Dermis microvascular lymphatic vessel endothelial cell (primary cell): ENCODE results near the gene PI4KA. TPM values are rescaled to one million over a fixed set of nuclear protein-coding genes. Genes with fewer than 3 reads are reported as not detected.
A peak's percentile ranks its signal among the peaks of the same experiment; 100 is the strongest.
"Not testable (repeated sequence)": the region's sequence is repeated elsewhere in the genome, so short reads cannot be mapped to it uniquely, and the experiment has no call there.

Source experiments
- DNase-seq, 2 donors: peaks; one replicate each; pipeline versions ENCODE4 v3.0.0 to v3.0.0-alpha.2; 2010; ENCODE audit warnings: low read depth in 2 of 2
- total RNA-seq: library from RNA; depleted of rRNA; stranded (reverse); fragments of >200 nt; gene quantifications from 2 replicates; pipeline ENCODE4 v1.2.1, GENCODE V29; 2014

PI4KA gene
- total RNA-seq, 1 donor from 2014 or later, result 19.8 TPM

DNA sequence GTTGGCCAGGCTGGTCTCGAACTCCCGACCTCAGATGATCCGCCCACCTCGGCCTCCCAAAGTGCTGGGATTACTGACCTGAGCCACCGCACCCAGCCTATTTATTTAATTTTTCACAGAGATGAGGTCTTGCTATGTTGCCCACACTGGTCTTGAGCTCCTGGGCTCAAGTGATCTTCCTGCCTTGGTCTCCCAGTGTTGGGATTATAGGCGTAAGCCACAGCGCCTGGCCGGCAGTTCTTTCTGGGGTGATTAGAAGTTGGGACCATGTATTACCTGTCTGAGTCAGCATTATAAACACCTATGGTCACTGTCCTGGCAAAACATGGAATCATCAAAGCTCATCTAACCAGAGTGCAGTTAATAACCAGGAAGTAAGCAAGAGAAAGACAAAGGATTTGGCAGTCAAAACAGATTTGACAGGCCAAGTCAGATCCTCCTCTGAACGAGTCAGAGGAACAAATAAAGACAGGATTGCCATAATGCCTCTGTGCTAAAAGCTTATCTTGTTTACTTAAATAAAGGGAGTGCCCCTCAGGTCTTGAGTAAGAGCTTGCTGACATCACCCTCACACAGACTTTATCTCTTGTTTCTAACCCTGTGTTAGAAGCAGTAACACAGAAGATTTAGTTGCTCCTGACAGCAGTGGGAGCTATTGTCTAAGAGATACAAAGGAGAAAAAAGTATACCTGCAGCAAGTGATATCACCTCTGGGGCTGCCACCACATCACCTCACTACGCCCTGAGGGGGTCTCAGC is 81.0 kb downstream of the PI4KA start:
- peak; percentile 78 to 82 for DNase-seq

DNA sequence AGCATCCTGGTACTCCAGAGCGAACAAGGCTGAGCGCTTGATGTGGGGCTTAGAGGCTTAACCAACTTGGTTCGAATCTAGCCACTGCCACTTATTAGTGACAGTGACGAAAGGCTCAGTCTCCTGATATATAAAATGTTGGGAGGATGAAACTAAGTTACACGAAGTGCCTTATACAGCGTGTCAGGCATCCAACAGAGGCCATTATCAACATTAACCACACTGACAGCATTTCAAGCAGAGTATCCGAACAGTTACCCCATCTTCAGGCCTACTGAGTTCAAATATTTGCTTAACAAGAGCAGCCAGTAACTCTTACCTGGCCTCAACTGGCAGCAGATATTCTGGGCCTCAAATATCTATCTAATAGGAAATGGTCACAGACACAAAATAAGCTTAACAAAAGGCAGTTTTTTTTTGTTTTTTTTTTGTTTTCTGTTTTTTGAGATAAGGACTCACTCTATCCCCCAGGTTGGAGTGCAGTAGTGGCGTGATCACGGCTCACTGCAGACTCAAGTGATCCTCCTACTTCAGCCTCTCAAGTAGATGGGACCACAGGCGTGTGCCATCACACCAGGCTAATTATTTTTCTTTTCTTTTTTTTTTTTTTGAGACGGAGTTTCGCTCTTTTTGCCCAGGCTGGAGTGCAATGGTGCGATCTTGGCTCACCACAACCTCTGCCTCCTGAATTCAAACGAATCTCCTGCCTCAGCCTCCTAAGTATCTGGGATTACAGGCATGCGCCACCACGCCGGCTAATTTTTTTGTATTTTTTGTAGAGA is 81.8 kb downstream of the PI4KA start:
- DNase-seq, result no peak

DNA sequence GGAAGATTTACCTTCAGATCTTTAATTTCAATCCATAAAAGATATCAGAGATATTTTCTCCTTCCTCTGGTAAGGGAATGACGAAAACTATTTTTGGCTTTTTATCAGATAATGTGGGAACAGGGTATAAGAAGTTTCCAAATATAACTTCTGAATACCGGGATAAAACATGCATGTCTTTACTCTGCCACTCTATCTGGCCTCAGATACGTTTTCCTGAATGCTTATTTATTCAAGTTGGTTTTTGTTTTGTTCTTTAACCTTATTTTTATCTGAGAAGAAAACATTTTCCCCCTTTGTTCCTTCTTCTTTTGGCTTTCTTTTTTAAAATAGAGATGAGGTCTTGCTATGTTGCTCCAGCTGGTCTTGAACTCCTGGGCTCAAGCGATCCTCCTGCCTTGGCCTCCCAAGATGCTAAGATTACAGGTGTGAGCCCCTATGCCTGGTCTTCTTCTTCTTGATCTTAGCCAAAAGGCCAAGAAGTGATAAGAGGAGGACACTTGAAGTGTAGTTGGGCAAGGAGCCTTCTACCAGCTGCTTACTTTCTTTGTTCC is 83.2 kb downstream of the PI4KA start:
- DNase-seq, result no peak

DNA sequence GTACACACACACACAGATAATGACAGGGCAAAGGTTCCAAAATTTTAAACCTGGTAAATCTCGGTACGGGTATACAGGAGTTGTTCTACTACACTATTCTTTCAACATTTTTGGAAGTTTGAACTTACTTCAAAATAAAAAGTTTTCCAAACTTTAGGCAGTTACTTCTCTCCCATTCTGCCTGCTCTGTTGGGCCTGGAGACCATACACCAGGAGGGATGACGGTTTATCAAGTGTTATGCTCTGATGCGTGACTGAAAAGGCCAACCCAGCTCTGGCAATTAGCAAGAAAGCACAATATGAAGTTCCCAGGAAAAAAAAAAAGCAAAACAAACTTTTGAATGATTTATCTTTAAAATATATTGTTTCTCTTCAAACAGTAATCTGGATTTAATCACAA is 83.7 kb downstream of the PI4KA start:
- no peak for DNase-seq

DNA sequence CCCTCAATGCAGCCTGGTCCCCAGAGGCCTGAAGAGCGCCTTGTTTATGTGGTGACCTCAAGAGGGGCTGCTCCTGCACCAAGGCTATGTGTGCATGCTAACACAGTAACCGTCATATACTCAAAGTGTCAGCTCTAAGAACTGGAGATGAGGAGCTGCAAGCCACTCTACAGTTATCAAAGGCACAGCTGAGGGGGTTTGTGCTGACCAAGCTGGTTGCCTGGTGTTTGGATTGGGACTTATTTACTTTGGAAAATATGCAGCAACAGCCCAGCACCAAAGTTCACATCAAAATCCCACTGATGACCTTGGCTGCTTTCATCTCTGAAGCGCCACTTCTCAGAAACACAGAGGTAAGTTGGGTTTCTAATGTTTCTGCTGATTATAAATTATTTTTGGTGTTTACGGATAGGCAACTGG is 84.8 kb downstream of the PI4KA start, which contains the start of gene SERPIND1:
SERPIND1 (plus strand) TSS at position 321 of the 420 bp plus-strand sequence. CDS start 5,200 bp downstream, outside the sequence.
- no peak for DNase-seq

DNA sequence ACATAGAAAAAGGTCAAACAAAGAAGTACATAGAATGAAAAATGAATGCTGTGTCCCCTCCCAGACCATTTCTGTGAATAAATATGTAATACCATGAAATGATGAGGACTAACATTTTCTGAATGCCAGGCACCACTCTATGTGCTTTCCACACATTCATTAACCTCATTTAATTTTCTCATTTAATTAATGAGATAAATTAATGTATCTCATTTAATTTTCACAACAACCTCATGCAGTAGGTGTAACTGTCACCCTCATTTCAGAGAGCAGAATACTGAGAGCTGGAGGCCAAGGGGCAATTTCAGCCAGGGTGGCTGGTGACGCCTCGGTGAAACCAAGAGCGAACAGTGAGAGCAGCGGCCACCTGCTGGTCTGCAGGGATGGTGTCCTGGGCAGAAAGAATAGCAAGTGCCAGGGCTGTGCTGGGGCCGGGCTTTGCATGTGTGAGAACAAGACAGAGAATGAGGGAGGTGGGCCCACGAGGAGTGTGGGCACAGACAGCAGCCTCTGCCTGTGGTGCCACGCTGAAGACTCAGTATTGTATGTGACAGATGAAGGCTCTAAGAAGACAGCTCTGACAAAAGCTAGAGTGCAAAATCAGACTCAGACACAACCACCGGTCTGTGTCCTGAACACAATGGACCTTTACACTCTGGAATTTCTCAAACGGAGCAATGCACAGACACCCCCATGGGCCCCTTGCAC is 86.5 kb downstream of the PI4KA start:
- no peak for DNase-seq

DNA sequence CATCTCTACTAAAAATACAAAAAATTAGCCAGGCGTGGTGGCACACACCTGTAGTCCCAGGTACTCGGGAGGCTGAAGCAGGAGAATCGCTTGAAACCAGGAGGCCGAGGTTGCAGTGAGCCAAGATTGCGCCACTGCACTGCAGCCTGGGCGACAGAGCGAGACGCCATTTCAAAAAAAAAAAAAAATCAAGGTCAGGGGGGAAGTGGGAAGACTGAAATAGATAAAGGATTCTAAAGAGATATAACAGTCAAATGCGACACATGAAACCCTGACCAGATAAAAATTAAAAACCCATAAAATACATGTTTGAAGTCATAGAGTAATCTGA is 89.2 kb downstream of the PI4KA start:
- not testable (repeated sequence) for DNase-seq

DNA sequence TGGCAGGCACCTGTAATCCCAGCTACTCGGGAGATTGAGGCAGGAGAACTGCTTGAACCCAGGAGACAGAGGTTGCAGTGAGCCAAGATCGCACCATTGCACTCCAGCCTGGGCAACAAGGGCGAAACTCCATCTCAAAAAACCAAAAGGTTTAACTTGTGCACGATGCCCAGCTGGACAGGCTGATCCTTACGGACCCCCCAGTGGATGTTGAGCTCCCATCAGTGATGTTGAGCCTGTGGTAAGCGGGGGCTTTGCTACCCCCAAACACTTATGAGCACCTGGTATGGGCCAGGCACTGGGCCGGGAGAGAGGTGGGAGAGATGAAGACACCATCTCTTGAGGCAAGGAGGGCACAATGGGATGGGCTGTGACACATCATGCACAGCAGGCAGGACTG is 92.1 kb downstream of the PI4KA start:
- DNase-seq, result no peak

DNA sequence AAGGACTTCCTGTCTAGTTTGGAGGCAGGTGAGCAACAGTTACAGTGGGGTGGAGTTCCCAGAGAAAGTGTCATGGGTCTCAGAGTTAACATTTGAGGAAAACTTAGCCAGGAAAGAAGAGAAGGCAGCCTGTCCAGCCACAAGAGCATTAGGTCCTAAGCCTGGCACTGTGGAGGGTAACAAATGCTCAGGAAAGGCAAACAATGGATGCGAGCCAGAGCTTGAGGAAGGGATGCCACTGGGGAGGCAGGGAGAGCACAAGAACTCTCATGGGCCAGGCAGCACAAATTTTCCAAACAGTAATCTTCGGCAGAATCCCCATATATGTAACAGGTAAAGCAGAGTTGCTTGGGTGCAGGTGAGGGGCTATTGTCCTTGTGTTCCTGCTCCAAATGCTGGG is 92.7 kb downstream of the PI4KA start:
- DNase-seq, result no peak

DNA sequence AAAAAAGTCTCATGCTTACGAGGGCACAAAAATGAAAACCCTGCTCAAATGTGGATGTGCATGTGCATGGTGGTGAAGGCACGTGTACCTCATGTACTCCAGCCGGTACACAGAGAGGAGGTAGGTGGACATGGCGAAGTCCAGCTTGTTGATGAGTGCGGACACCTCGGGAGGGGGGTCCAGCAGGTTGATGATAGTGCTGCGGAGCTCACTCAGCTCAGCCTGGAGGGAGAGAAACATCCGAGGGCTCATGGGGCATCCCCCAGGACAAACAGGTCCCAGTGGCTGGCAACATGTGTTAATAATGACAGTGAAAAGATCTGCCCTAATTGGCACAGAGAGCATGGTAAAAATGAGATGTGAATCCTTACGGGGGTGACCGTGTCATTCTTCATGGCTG is 93.9 kb downstream of the PI4KA start:
- DNase-seq, result no peak

DNA sequence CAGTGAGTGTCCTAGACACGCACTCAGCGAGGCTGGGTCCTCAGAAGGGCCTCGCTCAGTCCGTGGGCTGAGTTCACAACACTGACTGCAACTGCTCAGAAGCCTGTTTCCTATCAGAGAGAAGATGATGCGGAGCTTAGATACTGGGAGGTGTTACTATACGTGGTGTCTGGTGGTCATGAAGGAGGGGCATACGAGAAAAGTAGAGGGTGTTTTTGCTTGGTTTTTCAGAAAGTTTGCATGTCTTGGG is 94.2 kb downstream of the PI4KA start:
- no peak for DNase-seq

DNA sequence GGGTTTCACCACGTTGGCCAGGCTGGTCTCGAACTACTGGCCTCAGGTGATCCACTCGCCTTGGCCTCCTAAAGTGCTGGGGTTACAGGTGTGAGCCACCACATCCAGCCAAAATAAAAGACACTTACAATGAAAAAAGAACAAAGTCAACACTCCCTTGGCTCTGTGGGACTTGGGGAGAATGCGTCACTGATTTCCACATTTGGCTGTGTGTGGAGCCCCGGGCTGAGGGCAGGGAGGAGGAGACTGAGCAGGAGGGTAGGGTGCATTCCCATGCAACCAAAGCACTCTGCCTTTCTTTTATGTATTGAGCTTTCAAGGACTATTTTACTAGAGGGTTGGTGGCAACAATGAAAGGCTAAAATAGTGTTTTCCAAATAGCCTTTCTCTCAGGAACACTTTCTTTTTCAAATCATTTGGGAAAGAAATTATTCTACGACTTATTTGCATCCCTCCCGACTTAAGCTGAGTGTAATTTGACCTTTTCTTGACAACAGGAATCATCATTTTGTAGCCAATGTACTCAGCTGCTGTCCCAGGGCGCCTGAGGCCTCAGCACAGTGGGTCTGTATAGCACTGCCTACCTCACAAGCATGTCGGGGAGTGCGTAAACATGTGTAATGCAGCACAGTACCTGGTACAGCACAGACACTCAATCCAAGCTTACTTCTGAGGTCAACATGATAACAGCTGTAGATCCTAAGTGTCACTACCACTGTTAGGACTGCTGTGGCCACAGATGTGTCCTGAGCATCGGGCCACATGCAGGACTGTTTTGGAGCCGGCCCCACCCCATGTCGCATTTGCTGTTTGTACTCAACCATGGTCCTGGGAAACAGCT is 94.8 kb downstream of the PI4KA start:
- no peak for DNase-seq

DNA sequence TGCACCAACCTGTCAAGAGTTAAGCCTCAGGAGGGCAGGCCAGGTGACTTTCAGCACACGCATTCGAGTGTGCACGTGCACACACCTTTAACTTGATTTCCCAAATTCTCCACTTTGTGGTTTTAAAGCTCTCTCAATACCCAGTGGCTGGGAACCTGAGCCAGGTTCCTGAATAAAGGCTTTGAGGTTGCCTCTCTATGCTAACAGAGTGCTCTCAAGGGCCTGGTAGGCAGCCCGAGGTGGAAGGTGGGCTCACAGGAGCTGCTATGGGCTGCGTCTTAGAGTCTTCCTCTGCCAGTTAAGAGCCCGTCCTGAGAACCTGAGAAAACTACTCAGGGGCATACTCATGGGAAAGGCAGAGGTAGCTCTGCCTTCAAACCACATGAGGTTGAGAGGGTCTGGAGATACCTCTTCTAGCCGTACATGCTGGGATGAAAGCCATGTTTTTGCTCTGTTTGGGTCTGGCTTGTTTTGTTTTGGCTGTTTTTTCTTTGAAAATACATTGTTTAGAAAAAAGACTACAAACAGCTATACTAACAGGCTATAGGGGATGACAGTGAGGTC is 96.3 kb downstream of the PI4KA start:
- no peak for DNase-seq

DNA sequence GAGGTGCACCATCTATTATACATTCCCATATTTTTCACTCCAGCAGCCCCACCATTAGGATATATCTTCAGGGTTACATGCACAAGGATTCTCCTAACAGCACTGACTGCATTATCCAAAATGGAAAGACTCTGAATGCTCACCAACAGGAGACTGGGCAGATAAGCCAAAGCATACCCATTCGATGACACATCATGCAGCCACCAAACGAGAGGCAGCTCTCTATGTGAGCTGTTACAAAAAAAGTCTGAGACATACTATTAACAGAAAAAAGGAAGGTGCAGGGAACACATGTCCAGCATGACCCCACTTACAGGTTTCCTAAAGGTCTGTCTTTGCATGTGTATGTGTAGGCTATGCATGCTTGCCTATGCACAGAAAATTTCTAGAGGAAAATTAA is 97.1 kb downstream of the PI4KA start:
- DNase-seq, result no peak

DNA sequence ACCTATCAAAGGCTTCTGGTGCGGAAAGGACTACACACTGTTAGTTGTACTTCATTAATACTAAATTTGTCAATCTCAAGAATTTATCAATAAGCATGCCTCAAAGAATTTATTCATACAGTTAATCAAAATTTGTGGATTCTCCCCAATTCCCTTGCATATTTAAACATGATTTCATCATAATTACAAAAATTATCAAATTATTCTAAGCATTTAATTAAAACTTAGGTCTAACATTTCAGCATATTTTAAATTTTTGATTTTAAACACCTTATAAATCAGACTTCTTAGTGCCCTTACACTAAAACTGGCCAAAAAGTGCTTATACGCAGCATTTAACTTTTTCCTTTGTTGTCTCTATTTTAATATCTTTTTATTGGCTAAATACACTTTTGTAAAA is 98.5 kb downstream of the PI4KA start:
- DNase-seq, result no peak

DNA sequence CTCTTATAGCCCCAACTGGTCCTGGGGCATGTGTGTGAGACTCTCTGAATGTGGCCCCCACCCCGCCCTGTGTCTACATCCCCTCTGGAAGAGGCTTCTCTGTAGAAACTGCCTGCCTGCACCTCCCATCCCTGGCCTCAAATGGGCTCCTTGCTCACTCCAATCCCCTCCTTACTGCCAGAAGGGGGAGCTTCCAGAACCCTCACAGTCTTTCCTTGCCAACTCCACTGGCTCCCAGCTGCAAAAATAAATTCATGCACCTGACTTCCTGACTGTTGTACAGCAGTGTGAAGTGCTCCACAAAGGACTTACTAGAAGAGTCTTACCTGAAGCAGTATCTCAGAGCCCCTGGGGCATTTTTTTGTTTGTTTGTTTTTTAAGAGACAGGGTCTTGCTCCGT is 99.9 kb downstream of the PI4KA start:
- peak in 1 of 2 donors; percentile 13 for DNase-seq

DNA sequence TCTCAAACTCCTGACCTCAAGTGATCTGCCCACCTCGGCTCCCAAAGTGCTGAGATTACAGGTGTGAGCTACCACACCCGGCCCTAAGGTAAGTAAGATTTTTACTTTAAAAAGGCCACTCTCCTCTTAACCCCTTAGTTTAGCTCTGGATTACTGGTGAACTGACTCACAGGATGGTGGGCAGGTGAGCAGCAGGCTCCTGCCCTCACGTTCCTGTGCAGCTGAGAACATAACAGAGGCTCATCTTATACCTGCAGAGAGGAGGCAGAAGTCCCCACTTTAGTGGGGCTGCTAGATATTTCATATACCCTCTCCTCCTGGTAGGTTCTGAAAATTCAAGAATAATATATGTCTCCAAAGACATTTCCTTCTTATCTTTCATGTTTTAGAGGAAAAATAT is 101.8 kb downstream of the PI4KA start:
- no peak for DNase-seq

DNA sequence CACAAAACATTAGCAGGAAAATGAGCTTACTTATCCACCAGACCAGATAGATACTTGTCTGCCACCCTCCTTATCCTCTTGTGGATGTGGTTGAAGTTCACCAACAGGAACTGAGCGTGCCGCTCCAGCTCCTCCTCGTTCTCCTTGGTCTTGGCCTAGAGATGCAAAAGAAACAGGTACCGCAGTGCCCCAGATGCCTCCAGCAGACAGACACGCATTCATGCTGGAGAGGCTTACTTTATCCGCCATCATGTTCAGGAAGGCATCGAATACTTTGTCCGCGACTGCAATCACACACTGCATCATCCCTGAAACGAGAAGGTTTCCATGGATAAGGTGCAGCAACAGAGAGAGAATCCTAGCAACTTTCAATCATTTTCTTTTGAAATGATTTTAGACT is 105.7 kb downstream of the PI4KA start:
- DNase-seq, result no peak

DNA sequence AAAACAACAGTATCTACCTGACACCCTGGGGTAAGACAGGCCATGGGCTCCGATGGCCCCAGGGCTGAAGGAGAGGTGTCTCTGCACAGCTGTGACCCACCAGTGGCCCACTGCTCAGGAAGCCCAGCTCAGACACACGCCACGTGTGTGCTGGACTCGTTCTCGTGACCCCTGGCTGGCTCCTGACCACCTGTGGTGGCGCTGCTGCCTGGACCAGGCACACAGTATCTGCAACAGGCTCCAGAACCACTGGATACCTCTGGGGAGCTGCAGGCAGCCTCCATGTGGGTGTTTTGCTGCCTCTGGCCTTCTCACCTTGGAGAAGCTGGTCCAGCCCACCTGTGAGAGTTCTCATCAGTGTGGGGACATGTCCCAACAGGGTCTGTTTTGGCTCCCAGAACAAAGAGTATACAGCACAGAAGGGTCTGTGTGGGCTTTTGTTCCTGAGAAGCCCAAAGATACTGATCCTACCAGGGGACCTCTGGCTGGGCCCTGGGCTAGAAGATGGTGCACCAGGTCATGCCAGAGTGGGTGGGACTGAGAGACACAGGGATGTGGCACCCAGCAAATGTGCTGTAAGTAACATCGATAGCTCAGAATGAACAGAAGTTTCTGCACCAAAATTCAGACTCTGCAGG is 106.4 kb downstream of the PI4KA start:
- no peak for DNase-seq

DNA sequence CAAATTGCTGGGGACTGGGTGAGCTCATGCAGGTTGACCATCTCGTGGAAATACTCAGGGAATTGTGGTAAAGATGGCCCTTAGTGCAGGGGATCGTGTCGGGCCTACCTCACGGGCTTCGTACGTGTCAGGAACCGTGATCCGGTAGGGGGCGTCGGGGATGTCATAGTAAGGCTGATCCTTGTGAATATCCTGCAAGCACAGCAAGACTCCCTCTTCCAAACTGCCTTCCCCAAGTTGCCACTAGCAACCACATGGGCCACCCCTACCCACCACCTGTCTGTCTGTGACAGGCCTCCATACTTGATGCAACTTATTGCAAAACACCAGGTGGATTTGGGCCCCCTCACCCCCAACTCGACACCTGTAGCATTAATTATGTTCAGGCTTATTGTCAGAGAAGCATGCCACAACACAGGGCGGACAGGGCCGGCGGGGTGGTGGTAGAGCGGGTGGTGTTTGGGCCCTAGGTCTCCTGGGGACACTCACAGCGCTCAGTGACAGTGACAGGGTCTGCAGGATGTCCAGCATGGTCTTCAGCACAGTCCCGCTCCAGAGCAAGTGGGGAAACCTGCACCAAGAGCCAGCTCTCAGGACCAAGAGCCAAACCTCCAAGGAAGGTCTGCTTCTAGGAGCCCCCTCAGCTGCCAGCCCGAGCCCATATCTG is 107.3 kb downstream of the PI4KA start:
- DNase-seq, result no peak
